NCI-H128 (cell line): ENCODE data around the gene RBM41.
"Not testable (repeated sequence)": the region's sequence is repeated elsewhere in the genome, so short reads cannot be mapped to it uniquely, and the experiment has no call there.

ENCODE experiments used
- DNase-seq: peaks from one replicate; lab custom pipeline; 2025; ENCODE audit not compliant: unreplicated experiment; lab: John Stamatoyannopoulos, UW

Gene RBM41

DNA sequence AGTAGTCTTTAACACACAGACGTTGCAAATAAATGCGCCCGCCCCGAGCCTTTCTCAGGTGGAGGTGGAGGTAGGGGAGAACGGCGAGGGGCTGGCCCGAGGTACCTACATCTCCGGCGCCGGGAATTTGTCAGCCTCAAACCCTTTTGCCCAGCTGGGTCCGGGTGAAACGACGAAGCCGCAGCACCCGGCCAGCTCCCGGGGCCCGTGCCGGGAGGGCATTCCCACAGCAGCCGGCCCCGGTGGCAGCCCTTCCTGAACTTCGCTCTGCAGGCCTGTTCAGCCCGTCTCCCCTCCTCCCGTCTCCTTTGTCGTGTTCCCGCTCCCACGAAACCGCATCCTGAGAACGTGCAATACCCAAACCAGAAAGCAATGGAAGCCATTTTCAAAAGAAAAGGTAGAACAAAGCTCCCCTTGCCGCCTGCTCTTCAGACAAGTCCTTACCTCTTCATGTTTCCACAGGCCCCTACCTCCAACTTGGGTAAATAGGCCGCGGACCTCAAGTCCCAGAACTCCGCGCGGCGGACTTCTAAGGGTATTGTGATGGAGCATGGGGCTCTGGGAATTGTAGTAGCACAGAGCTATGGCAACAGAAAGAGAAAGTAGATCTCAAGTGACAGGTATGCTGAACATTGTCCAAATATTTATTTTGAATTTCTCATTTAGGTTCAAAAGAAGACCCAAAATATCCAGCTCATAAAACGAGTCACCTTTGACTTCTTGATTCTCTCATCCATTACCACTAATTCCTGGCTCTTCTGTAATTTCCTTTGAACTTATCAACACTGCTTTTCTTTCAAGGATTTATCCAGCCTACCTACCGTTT lies at the start of gene RBM41:
Gene RBM41, minus strand, starts transcription at position 501 of the 826 bp plus-strand sequence. Its CDS starts 49 bp downstream, at position 452.
- DNase-seq: peak; percentile 54

GRCh38 chrX:107168257-107168656 lies 49.6 kb upstream of the RBM41 start:
- no peak for DNase-seq

- no peak for DNase-seq
These were observed 48.7 kb upstream of the RBM41 start for GRCh38 chrX:107167163-107167921.

DNA sequence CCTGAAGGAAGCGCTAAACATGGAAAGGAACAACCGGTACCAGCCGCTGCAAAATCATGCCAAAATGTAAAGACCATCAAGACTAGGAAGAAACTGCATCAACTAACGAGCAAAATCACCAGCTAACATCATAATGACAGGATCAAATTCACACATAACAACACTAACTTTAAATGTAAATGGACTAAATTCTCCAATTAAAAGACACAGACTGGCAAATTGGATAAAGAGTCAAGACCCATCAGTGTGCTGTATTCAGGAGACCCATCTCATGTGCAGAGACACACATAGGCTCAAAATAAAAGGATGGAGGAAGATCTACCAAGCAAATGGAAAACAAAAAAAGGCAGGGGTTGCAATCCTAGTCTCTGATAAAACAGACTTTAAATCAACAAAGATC lies 39.0 kb upstream of the RBM41 start:
- DNase-seq: not testable (repeated sequence)

- not testable (repeated sequence) for DNase-seq
These were observed 37.2 kb upstream of the RBM41 start for GRCh38 chrX:107155621-107156430.

GRCh38 chrX:107154787-107155620 lies 36.4 kb upstream of the RBM41 start:
- no peak for DNase-seq

DNA sequence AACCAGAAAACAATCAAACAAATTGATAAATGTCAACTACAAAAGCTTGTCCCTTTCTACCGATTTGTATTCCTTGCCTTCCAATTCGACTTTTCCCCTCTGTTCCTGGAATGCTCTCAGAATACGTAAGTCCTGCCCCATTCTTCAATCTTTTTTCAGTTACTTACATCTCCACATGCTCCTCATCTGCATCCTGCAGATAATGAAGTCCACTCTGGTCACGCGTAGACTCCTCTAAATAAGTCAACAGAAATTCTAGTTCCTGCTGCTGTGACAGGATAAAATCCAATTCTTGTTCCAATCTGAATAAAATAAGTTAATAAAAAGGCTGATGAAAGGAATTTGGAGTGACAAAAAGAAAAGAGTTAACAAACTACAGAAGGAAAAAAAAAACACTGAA lies 34.4 kb upstream of the RBM41 start:
- DNase-seq: no peak

DNA sequence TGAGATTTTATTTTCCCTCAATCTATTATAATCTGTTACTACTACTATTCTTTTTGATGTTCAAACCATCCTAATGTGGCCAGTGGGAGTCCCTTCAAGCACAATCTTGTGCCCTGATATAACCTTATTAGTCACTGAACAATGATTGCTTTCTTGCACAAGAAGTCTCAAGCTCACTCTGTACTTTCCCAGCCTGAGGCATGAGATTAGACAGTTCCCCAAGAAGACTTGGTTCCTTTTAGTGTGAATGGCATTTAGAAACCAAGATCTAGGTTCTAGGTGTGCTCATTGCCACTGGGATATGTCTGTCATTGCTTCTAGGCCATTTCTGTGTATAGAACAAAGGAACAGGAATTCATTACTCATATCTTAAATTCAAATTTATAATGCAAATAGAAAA lies 28.0 kb upstream of the RBM41 start:
- no peak for DNase-seq

GRCh38 chrX:107135965-107136307 lies 17.3 kb upstream of the RBM41 start:
- no peak for DNase-seq

- no peak for DNase-seq
These were observed 16.7 kb upstream of the RBM41 start for GRCh38 chrX:107135049-107135964.

DNA sequence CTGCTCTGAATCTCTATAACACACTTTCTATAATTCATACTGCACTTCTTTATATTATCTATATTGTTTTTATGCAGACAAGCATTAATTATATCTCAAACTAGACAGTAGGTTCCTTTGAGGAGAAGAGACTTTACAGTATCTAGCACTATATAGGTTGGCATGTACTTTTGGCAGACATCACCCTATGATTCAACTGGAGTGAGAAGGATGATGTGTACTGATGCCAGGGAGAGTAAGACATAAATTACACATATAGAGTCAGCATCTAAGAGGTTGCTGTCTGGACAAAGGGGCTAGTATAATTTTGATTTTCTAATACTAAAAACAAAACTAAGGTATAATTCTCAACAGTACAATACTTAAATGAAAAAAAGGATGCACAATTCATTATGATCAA lies 5.1 kb upstream of the RBM41 start:
- no peak for DNase-seq

- no peak for DNase-seq
These were observed 661 bp upstream of the RBM41 start for GRCh38 chrX:107119283-107119682.

- no peak for DNase-seq
These were observed 665 bp downstream of the RBM41 start for GRCh38 chrX:107117993-107118321.

- DNase-seq: no peak
These were observed 11.2 kb downstream of the RBM41 start for GRCh38 chrX:107107459-107107858.

DNA sequence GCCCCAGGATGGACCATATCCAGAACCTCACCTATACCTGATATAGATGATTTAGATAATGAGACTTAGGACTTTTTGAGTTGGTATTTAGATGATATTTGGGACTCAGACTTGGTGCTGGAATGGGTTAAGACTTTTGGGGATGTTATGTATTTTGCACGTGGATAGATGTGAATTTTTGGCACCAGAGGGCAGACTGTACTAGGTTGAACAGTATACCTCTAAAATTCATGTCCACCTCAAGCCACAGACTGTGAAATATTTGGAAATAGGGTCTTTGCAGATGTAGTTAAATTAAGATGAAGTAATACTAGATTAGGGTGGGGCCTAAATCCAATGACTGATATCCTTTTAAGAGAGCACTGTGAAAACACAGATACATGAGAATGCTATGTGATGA lies 15.6 kb downstream of the RBM41 start:
- DNase-seq: no peak

DNA sequence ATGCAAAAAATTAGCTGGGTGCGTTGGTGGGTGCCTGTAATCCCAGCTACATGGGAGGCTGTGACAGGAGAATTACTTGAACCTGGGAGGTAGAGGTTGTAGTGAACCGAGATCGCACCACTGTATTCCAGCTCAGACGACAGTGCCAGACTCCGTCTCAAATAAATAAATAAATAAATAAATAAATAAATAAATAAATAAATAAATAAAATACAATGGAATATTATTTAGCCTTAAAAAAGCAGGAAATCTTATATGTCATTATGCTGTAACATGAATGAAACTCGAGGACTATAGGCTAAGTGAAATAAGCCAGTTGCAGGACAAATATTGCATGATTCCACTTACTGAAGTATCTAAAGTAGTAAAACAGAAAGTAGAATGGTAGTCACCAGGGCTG lies 42.5 kb downstream of the RBM41 start:
- no peak for DNase-seq

GRCh38 chrX:107057731-107058130 lies 60.9 kb downstream of the RBM41 start:
- not testable (repeated sequence) for DNase-seq

DNA sequence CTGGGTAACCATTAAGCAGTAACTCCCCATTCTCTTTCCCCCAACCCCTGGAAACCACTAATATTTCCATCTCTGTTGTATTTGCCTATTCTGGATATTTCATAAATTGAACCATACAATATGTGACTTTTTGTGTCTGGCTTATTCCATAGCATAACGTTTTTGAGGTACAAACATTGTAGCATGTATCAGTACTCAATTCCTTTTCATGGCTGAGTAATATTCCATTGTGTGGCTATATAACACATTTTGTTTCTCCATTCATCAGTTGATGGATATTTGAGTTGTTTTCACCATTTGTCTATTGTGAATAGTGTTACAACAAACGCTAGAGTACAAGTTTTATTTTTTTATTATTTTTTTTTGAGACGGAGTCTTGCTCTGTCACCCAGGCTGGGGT lies 63.6 kb downstream of the RBM41 start:
- DNase-seq: no peak

DNA sequence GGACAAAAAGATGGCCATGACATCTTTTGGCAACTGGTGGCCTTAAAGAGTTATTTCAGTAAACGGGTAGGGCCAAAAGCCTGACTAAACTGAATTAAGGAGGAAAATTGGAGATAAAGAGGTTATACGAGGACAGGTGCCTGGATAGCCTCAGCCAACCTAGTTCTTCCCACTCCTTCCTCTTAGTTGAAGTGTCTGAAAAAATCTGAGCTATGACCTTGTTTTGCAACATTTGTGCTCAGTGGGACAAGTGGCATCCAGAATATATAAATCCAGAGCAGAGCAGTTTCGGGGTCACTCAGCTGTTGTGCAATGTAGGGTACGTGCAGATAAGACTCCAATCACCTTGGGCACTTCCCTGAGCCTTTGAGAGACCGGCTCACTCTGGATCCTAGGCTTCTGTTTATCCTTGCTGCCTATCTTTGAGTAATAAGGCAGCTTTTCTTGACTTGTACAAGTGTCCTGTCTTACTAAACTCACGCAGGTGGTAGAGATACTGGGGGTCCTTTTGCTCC lies 68.4 kb downstream of the RBM41 start:
- no peak for DNase-seq

GRCh38 chrX:107047622-107048021 lies 71.0 kb downstream of the RBM41 start:
- DNase-seq: no peak
